K562 (cell line): ENCODE results near the gene SURF4. TPM values are rescaled to one million over a fixed set of nuclear protein-coding genes. Genes with fewer than 3 reads are reported as not detected.
A peak's percentile ranks its signal among the peaks of the same experiment; 100 is the strongest.

Source experiments
- ATAC-seq: fragments of 200-7000 bp; cut with Tn5 transposase; 3 replicates; pipeline ENCODE4 v1.9.1; 2020; ENCODE audit warnings: moderate library complexity
- BruUV-seq: library from RNA; stranded (reverse); fragments of 400-500 nt; replicated peaks from 2 replicates; lab custom pipeline; 2021; lab: Mats Ljungman, UMichigan
- CTCF ChIA-PET: fragments of 300-600 bp; formaldehyde crosslinking; extraction: SDS; loops from one replicate; lab custom pipeline; 2021; ENCODE audit warnings: low intra/inter-chr PET ratio; lab: Yijun Ruan, JAX
- POLR2A ChIA-PET: fragments of 300-600, 350-650 bp; sonication (Branson Sonifier 250); formaldehyde crosslinking; extraction: SDS; loops from one replicate; lab custom pipeline; 2021; ENCODE audit warnings: antibody characterized with exemption, inconsistent platforms; lab: Yijun Ruan, JAX
- DNase-seq, 4 experiments: peaks; one replicate each; pipeline versions ENCODE4 v3.0.0 to v3.0.0-alpha.2; 2011 to 2018; ENCODE audit warnings: low spot score in 3 of 4, mixed read lengths in 3 of 4; ENCODE audit errors: extremely low read depth in 1 of 4
- FAIRE-seq: peaks from 2 replicates; lab custom pipeline; 2011; peaks lifted over from hg19 to GRCh38; lab: Jason Lieb, UNC
- H2AFZ ChIP-seq: 2 replicates; pipeline ENCODE4 v1.6.0; 2011; ENCODE audit warnings: low read depth, low read length, control low read depth, inconsistent platforms
- H3K27ac ChIP-seq: fragments of 200-600 bp; 3 replicates; pipeline ENCODE4 v1.8.0; 2011; ENCODE audit warnings: low read depth, mild to moderate bottlenecking, control low read depth, inconsistent platforms, low read length, moderate library complexity, mixed read lengths; ENCODE audit errors: extremely low read depth
- H3K27me3 ChIP-seq, 2 experiments: fragments of 300-600 bp in 1 of 2; 2 replicates in 1 of 2; 3 replicates in 1 of 2; pipeline versions ENCODE4 v1.6.0 to v1.8.0; 2011; ENCODE audit warnings: inconsistent platforms in 2 of 2, low read length in 2 of 2, mild to moderate bottlenecking in 1 of 2, mixed read lengths in 1 of 2, moderate library complexity in 1 of 2; ENCODE audit not compliant: control insufficient read depth in 2 of 2, insufficient read depth in 2 of 2
- H3K36me3 ChIP-seq: fragments of 300-600 bp; 3 replicates; pipeline ENCODE4 v1.8.0; 2011; ENCODE audit warnings: mild to moderate bottlenecking, low read length, inconsistent platforms; ENCODE audit not compliant: control insufficient read depth, insufficient read depth
- H3K4me1 ChIP-seq, 2 experiments: fragments of 200-600 bp in 1 of 2; replicated peaks in 1 of 2; 2 replicates in 1 of 2; 3 replicates in 1 of 2; pipeline versions ENCODE4 v1.5.1 to v1.8.0; 2011; ENCODE audit warnings: inconsistent platforms in 2 of 2, low read length in 2 of 2, mild to moderate bottlenecking in 1 of 2, mixed read lengths in 1 of 2, moderate library complexity in 1 of 2; ENCODE audit not compliant: control insufficient read depth in 2 of 2, insufficient read depth in 2 of 2
- H3K4me2 ChIP-seq: 2 replicates; pipeline ENCODE4 v1.6.1; 2011; ENCODE audit warnings: low read length, control low read depth, inconsistent platforms, mixed read lengths; ENCODE audit not compliant: insufficient read depth
- H3K4me3 ChIP-seq: fragments of 200-600 bp; sonication (generic), shearing (Covaris generic); 2 replicates; pipeline ENCODE4 v1.5.1; 2016; ENCODE audit warnings: control low read depth, inconsistent platforms
- H3K79me2 ChIP-seq: fragments of 200-600 bp; 3 replicates; pipeline ENCODE4 v1.8.0; 2011; ENCODE audit warnings: low read length, inconsistent platforms; ENCODE audit not compliant: control insufficient read depth, insufficient read depth
- H3K9ac ChIP-seq, 2 experiments: 2 replicates each; pipeline versions ENCODE4 v1.6.0 to v1.6.1; 2011; ENCODE audit warnings: low read depth in 2 of 2, low read length in 2 of 2, control low read depth in 1 of 2, inconsistent platforms in 1 of 2, mild to moderate bottlenecking in 1 of 2, mixed read lengths in 1 of 2; ENCODE audit not compliant: insufficient read depth in 1 of 2
- H3K9me1 ChIP-seq: one replicate; pipeline ENCODE4 v1.6.0; 2011; ENCODE audit warnings: inconsistent platforms, mild to moderate bottlenecking, low read length, moderate library complexity; ENCODE audit not compliant: control insufficient read depth, insufficient read depth
- H3K9me3 ChIP-seq: replicated peaks from 2 replicates; pipeline ENCODE4 v1.5.1; 2011; ENCODE audit warnings: low read depth, low read length, inconsistent platforms; ENCODE audit not compliant: control insufficient read depth, insufficient read depth
- H4K20me1 ChIP-seq: replicated peaks from 2 replicates; pipeline ENCODE4 v1.6.1; 2011; ENCODE audit warnings: low read length, inconsistent platforms, mixed read lengths; ENCODE audit not compliant: control insufficient read depth, insufficient read depth
- BRD9 ChIP-seq: fragments of 450-650 bp; IDR thresholded peaks from 2 replicates; pipeline ENCODE4 v1.6.1; 2018; ENCODE audit warnings: low read depth; ENCODE audit not compliant: partially characterized antibody
- E2F1 ChIP-seq: sonication (generic); formaldehyde crosslinking; IDR thresholded peaks from 2 replicates; pipeline ENCODE4 v1.8.1; 2023; ENCODE audit warnings: mild to moderate bottlenecking, missing genetic modification reagents, moderate library complexity
- TAF15 ChIP-seq: fragments of 200-400 bp; formaldehyde crosslinking; IDR thresholded peaks from 2 replicates; pipeline ENCODE4 v1.6.1; 2017; ENCODE audit warnings: mild to moderate bottlenecking, low read depth, low read length, moderate library complexity
- ZNF431 ChIP-seq: sonication (generic); formaldehyde crosslinking; IDR thresholded peaks from 2 replicates; pipeline ENCODE4 v1.8.0; 2022; ENCODE audit warnings: mild to moderate bottlenecking, missing genetic modification reagents
- WGBS: fragments of 100-300 bp; shearing (Covaris generic); methylation state at CpG from one replicate; pipeline ENCODE4 v1.1.6; 2016; ENCODE audit warnings: low coverage, mixed read lengths; ENCODE audit not compliant: insufficient coverage; ENCODE audit errors: missing lambda C conversion rate; 5-methylcytosine and 5-hydroxymethylcytosine counted together
- in situ Hi-C: fragments of 300-500 bp; cut with MboI; formaldehyde crosslinking; loops from 4 replicates; pipeline ENCODE4 v1.15.0; 2018; ENCODE audit warnings: inconsistent platforms, mixed read lengths
- intact Hi-C: fragments of 100-400 bp; cut with micrococcal nuclease; formaldehyde crosslinking; loops from 2 replicates; pipeline ENCODE4 v1.14.2; 2022
- polyA plus RNA-seq, 8 experiments: library from polyadenylated mRNA; depleted of rRNA in 4 of 8; stranded (reverse) in 5 of 8; unstranded in 3 of 8; fragments of >200 nt; fragmentation: Nextera tagmentation in 2 of 8; fragmentation: Illumina TruSeq in 1 of 8; extraction: Ambion mirVana in 2 of 8; extraction: Trizol in 1 of 8; gene quantifications; 2 replicates each; pipeline versions ENCODE4 v1.2.1 to v1.2.3, GENCODE V29; 2011 to 2014; ENCODE audit warnings: inconsistent platforms in 1 of 8, missing spikeins in 1 of 8
- total RNA-seq, 7 experiments: library from RNA; depleted of rRNA in 6 of 7; stranded (reverse); fragments of >200 nt in 6 of 7; fragmentation: Illumina TruSeq in 2 of 7; extraction: Trizol in 2 of 7; gene quantifications; 2 replicates each; pipeline versions ENCODE4 v1.2.1 to v1.2.3, GENCODE V29; 2011 to 2021; ENCODE audit warnings: low replicate concordance in 1 of 7
- TF ChIP-seq, protein P1 (sequence below), 2 experiments: fragments of 150-350 bp in 1 of 2; IDR thresholded peaks; 2 replicates each; pipeline ENCODE4 v1.6.1; 2012 to 2016; ENCODE audit warnings: low read depth in 2 of 2, low read length in 2 of 2, mild to moderate bottlenecking in 1 of 2, moderate library complexity in 1 of 2

Gene SURF4
- total and polyA plus RNA-seq, 9 of the 15 experiments (the other 6 are each of a cell fraction or from before 2014, with no cell fraction given): 8.4 to 176 (median 130) TPM

- ChIA-PET POLR2A (interaction anchor here (0.6 to 2.9 kb wide), 8 partner anchors 9 to 111 kb away, joined by 3 to 13 read pairs (median 3); partner anchors contain the start of gene STKLD1), CTCF (no interaction called here)
- H3K4me3 ChIP-seq: no peak overlapping the region
- no peak for ATAC-seq
- no peak overlapping the region for H3K4me2 ChIP-seq
- no peak overlapping the region for H3K27ac ChIP-seq
- no peaks in the 10 kb centered on the region for H3K79me2 ChIP-seq
- H3K27me3 ChIP-seq: peaks cover 29 to 55% of the 10 kb centered on the region in 2 experiments; a peak in 4 of 5 replicates
- H3K36me3 ChIP-seq: no peaks in the 10 kb centered on the region
- peaks cover 5% of the 10 kb centered on the region for H3K9me3 ChIP-seq
- TF ChIP-seq, protein P1, sequence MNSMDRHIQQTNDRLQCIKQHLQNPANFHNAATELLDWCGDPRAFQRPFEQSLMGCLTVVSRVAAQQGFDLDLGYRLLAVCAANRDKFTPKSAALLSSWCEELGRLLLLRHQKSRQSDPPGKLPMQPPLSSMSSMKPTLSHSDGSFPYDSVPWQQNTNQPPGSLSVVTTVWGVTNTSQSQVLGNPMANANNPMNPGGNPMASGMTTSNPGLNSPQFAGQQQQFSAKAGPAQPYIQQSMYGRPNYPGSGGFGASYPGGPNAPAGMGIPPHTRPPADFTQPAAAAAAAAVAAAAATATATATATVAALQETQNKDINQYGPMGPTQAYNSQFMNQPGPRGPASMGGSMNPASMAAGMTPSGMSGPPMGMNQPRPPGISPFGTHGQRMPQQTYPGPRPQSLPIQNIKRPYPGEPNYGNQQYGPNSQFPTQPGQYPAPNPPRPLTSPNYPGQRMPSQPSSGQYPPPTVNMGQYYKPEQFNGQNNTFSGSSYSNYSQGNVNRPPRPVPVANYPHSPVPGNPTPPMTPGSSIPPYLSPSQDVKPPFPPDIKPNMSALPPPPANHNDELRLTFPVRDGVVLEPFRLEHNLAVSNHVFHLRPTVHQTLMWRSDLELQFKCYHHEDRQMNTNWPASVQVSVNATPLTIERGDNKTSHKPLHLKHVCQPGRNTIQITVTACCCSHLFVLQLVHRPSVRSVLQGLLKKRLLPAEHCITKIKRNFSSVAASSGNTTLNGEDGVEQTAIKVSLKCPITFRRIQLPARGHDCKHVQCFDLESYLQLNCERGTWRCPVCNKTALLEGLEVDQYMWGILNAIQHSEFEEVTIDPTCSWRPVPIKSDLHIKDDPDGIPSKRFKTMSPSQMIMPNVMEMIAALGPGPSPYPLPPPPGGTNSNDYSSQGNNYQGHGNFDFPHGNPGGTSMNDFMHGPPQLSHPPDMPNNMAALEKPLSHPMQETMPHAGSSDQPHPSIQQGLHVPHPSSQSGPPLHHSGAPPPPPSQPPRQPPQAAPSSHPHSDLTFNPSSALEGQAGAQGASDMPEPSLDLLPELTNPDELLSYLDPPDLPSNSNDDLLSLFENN (IDR thresholded peaks at IDR 0.05; ENCODE audit: low read depth in 2 of 2, low read length in 2 of 2): no peak
- no peak for TF ChIP-seq TAF15
- TF ChIP-seq ZNF431: no peak
- TF ChIP-seq E2F1 (CRISPR knock-in tag): no peak
- no peak for TF ChIP-seq BRD9
- TF ChIP-seq, all 486 proteins: peak for 0
- no peak overlapping the region for H2AFZ ChIP-seq
- no peaks in the 10 kb centered on the region for H3K9me1 ChIP-seq
- peaks cover 0 to 17% of the 10 kb centered on the region in 2 experiments; a peak in 2 of 5 replicates for H3K4me1 ChIP-seq
- H3K9ac ChIP-seq: peak overlapping the region in 1 of 2 experiments; percentile 21; a peak in 1 of 4 replicates
- FAIRE-seq (no peak), DNase-seq (no peak)
- WGBS: 34% methylated on average over 13 of the region's 13 CpGs
- in situ Hi-C loops (no loop called here), intact Hi-C loops (no loop called here)
- no peaks in the 10 kb centered on the region; the same call in 1 of the 2 replicates for H4K20me1 ChIP-seq
- no TSS peak for BruUV-seq
Observed at GRCh38 chr9:133386338-133386737, 10.5 kb upstream of the SURF4 start.
